SK-N-SH (cell line): Measurements from ENCODE around the gene ENTPD2.

Source experiments
- CTCF ChIP-seq: fragments of 200-600 bp; sonication (generic); IDR thresholded peaks from 2 replicates; pipeline ENCODE4 v1.6.1; 2017; ENCODE audit warnings: antibody characterized with exemption, mild to moderate bottlenecking, moderate library complexity
- NFIC ChIP-seq: IDR thresholded peaks from 2 replicates; pipeline ENCODE4 v1.4.0; 2012; ENCODE audit warnings: borderline replicate concordance

- TF ChIP-seq CTCF, result no peak
- no peak for TF ChIP-seq NFIC
Observed at GRCh38 chr9:137071282-137071681, 17.4 kb upstream of the ENTPD2 start.
